K562 (cell line): ENCODE data around the gene VPS13C. TPM values are rescaled to one million over a fixed set of nuclear protein-coding genes. Genes with fewer than 3 reads are reported as not detected.

ENCODE experiments used
- CTCF ChIP-seq, 3 experiments: IDR thresholded peaks in 2 of 3; conservative IDR thresholded peaks in 1 of 3; 2 replicates each; pipeline ENCODE4 v1.5.1; 2011 to 2012; ENCODE audit warnings: low read length in 3 of 3, mild to moderate bottlenecking in 3 of 3, control low read depth in 2 of 3, improper control_type of control experiment in 1 of 3, inconsistent platforms in 1 of 3, low read depth in 1 of 3, mixed read lengths in 1 of 3, moderate library complexity in 1 of 3; ENCODE audit not compliant: insufficient read depth in 2 of 3
- DEAF1 ChIP-seq: fragments of 450-650 bp; formaldehyde crosslinking; IDR thresholded peaks from 2 replicates; pipeline ENCODE4 v1.4.0; 2020; ENCODE audit warnings: mild to moderate bottlenecking, moderate library complexity
- EHMT2 ChIP-seq: fragments of 450-650 bp; IDR thresholded peaks from 2 replicates; pipeline ENCODE4 v1.6.1; 2018; ENCODE audit warnings: antibody characterized with exemption
- MEIS2 ChIP-seq: fragments of 450-650 bp; IDR thresholded peaks from 2 replicates; pipeline ENCODE4 v1.6.1; 2014; ENCODE audit warnings: mild to moderate bottlenecking; ENCODE audit not compliant: partially characterized antibody
- PBX2 ChIP-seq, 2 experiments: IDR thresholded peaks in 1 of 2; conservative IDR thresholded peaks in 1 of 2; 2 replicates each; pipeline ENCODE4 v1.6.1; 2016; ENCODE audit warnings: low read depth in 2 of 2, mild to moderate bottlenecking in 1 of 2, missing compliant biosample characterization in 1 of 2, missing genetic modification characterization in 1 of 2, moderate library complexity in 1 of 2
- REST ChIP-seq, 2 experiments: fragments of 450-650 bp; formaldehyde crosslinking in 1 of 2; IDR thresholded peaks; 2 replicates each; pipeline versions ENCODE4 v1.4.0 to v1.6.1; 2014 to 2020; ENCODE audit warnings: mild to moderate bottlenecking in 2 of 2, borderline replicate concordance in 1 of 2, low read depth in 1 of 2
- SP1 ChIP-seq: sonication (generic); formaldehyde crosslinking; IDR thresholded peaks from 2 replicates; pipeline ENCODE4 v1.8.1; 2022; ENCODE audit warnings: mild to moderate bottlenecking, missing genetic modification reagents
- TAF1 ChIP-seq: IDR thresholded peaks from 2 replicates; pipeline ENCODE4 v1.6.1; 2011; ENCODE audit warnings: mild to moderate bottlenecking, low read length, moderate library complexity; ENCODE audit not compliant: insufficient read depth, control insufficient read depth, severe bottlenecking; ENCODE audit errors: extremely low read depth
- ZNF3 ChIP-seq: fragments of 250-450 bp; sonication (Bioruptor Pico); IDR thresholded peaks from 2 replicates; pipeline ENCODE4 v1.5.0; 2021; ENCODE audit warnings: mild to moderate bottlenecking, moderate library complexity
- polyA plus RNA-seq, 8 experiments: library from polyadenylated mRNA; depleted of rRNA in 4 of 8; stranded (reverse) in 5 of 8; unstranded in 3 of 8; fragments of >200 nt; fragmentation: Nextera tagmentation in 2 of 8; fragmentation: Illumina TruSeq in 1 of 8; extraction: Ambion mirVana in 2 of 8; extraction: Trizol in 1 of 8; gene quantifications; 2 replicates each; pipeline versions ENCODE4 v1.2.1 to v1.2.3, GENCODE V29; 2011 to 2014; ENCODE audit warnings: inconsistent platforms in 1 of 8, missing spikeins in 1 of 8
- total RNA-seq, 7 experiments: library from RNA; depleted of rRNA in 6 of 7; stranded (reverse); fragments of >200 nt in 6 of 7; fragmentation: Illumina TruSeq in 2 of 7; extraction: Trizol in 2 of 7; gene quantifications; 2 replicates each; pipeline versions ENCODE4 v1.2.1 to v1.2.3, GENCODE V29; 2011 to 2021; ENCODE audit warnings: low replicate concordance in 1 of 7

The VPS13C gene
- total and polyA plus RNA-seq, 9 of the 15 experiments (the other 6 are each of a cell fraction or from before 2014, with no cell fraction given) = 5.2 to 32.3 (median 15.7) TPM

- TF ChIP-seq CTCF (IDR thresholded peaks at IDR 0.05 in 2 of 3, conservative IDR thresholded peaks at IDR 0.05 in 1 of 3; ENCODE audit: insufficient read depth in 2 of 3, low read depth in 1 of 3, low read length in 3 of 3) (peak; percentile 32 to 67 (median 43); a peak in 4 of 6 replicates), ZNF3 (no peak), SP1 (CRISPR knock-in tag) (no peak), EHMT2 (no peak), TAF1 (no peak), PBX2 (CRISPR knock-in tag; IDR thresholded peaks at IDR 0.05; ENCODE audit: low read depth) (no peak), PBX2 (tag; conservative IDR thresholded peaks at IDR 0.05; ENCODE audit: low read depth) (peak; percentile 24; the same call in 1 of the 2 replicates), REST (IDR thresholded peaks at IDR 0.05; ENCODE audit: borderline replicate concordance) (peak; percentile 39; the same call in 1 of the 2 replicates), REST (CRISPR knock-in tag; IDR thresholded peaks at IDR 0.05; ENCODE audit: low read depth) (no peak), DEAF1 (CRISPR knock-in tag) (0 out of 2 replicates have a peak, but pooled peaks have one; percentile 20), MEIS2 (peak; percentile 38)
Measured at GRCh38 chr15:61871926-61872522, 188.2 kb downstream of the VPS13C start (continued).
